Fibroblast of lung (primary cell): ENCODE data around the gene TERT.

ENCODE experiments used
- EZH2 ChIP-seq: IDR thresholded peaks from 2 replicates; pipeline ENCODE4 v1.5.1; 2012; ENCODE audit warnings: low read length, control low read depth, mild to moderate bottlenecking; ENCODE audit errors: missing control alignments
- TF ChIP-seq, protein P1 (sequence below), 2 donors: IDR thresholded peaks in 1 of 2; conservative IDR thresholded peaks in 1 of 2; 1 replicate in 1 of 2; 2 replicates in 1 of 2; pipeline ENCODE4 v1.5.1; 2011 to 2012; ENCODE audit warnings: low read length in 2 of 2, control low read depth in 1 of 2, inconsistent platforms in 1 of 2, low read depth in 1 of 2, mild to moderate bottlenecking in 1 of 2

DNA sequence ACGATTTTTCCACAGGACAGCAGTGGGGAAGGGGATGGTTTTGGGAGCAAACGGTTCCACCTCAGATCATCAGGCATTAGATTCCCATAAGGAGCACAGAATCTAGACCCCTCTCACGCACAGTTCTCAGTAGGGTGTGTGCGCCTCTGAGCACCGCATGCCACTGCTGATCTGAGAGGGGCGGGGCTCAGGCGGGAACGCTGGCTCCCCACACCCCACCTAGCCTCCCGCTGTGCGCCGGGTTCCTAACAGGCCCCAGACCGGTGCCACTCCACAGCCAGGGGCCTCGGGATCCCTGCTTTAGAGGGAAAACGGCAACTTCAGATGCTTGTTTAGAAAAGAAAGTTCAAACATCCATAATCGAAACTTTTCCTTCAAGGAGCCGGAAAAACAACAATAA, 20.4 kb downstream of the TERT start:
- no peak for TF ChIP-seq EZH2
- TF ChIP-seq, protein P1, sequence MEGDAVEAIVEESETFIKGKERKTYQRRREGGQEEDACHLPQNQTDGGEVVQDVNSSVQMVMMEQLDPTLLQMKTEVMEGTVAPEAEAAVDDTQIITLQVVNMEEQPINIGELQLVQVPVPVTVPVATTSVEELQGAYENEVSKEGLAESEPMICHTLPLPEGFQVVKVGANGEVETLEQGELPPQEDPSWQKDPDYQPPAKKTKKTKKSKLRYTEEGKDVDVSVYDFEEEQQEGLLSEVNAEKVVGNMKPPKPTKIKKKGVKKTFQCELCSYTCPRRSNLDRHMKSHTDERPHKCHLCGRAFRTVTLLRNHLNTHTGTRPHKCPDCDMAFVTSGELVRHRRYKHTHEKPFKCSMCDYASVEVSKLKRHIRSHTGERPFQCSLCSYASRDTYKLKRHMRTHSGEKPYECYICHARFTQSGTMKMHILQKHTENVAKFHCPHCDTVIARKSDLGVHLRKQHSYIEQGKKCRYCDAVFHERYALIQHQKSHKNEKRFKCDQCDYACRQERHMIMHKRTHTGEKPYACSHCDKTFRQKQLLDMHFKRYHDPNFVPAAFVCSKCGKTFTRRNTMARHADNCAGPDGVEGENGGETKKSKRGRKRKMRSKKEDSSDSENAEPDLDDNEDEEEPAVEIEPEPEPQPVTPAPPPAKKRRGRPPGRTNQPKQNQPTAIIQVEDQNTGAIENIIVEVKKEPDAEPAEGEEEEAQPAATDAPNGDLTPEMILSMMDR (conservative IDR thresholded peaks at IDR 0.05 in 1 of 2, IDR thresholded peaks at IDR 0.05 in 1 of 2; ENCODE audit: low read depth in 1 of 2, low read length in 2 of 2) = no peak
